OCI-LY7 (cell line): ENCODE data around the gene ST6GALNAC6.

Experiments
- CTCF ChIP-seq: fragments of 200-600 bp; sonication (generic); conservative IDR thresholded peaks from 2 replicates; pipeline ENCODE4 v1.5.1; 2014; ENCODE audit warnings: mild to moderate bottlenecking, antibody characterized with exemption, low read length, moderate library complexity, mixed read lengths
- EZH2phosphoT487 ChIP-seq: fragments of 200-600 bp; sonication (generic); IDR thresholded peaks from 2 replicates; pipeline ENCODE4 v1.6.1; 2018; ENCODE audit warnings: low read depth, borderline replicate concordance, mild to moderate bottlenecking, mixed run types, antibody characterized with exemption, low read length, moderate library complexity, mixed read lengths

- peak; percentile 62 for TF ChIP-seq CTCF
- TF ChIP-seq EZH2phosphoT487 = no peak
Measured at GRCh38 chr9:127910613-127911205, 11.3 kb upstream of the ST6GALNAC6 start.
